ENCODE data around the gene CYP2C9.

DNA sequence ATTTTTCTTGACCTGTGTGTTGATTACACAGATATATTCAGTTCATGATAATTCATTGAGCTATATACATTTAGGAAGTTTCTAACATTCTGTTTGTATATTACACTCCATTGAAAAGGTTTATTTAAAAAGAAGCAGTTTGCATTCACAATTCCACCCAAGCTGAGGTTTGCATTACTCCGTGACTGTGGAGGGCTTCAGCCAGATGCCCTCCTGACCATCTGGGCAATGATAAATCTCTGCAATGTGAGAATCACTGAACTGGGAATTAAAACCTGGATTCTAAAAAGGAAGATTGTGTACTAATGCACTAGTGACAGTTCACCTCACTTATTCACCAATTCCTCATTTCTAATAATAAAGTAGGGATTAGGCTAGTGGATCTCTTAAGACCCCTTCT lies 36.4 kb upstream of the CYP2C9 start:
- TF ChIP-seq TAF1 (IDR thresholded peaks at IDR 0.05; ENCODE audit: borderline replicate concordance, low read depth, low read length) (no peak), POLR2A (IDR thresholded peaks at IDR 0.05; ENCODE audit: low read depth, low read length) (no peak)
